Stimulated activated CD4-positive, alpha-beta T cell treated with anti-CD3 and anti-CD28 coated beads, TNF-alpha, amount 100 ng/mL, for 24 hours (primary cell): Measurements from ENCODE around the gene RBM12.

Experiments used
- DNase-seq, 3 experiments: peaks; one replicate each; pipeline ENCODE4 v3.0.0-alpha.2; 2020; ENCODE audit warnings: low read depth in 3 of 3

Gene RBM12

GRCh38 chr20:35600176-35600992 lies 64.3 kb downstream of the RBM12 start:
- no peak for DNase-seq

- DNase-seq: no peak
These were observed 65.0 kb downstream of the RBM12 start for GRCh38 chr20:35599776-35600120.
